Measurements from ENCODE around the gene TTC12.
"Not testable (repeated sequence)": the region's sequence is repeated elsewhere in the genome, so short reads cannot be mapped to it uniquely, and the experiment has no call there.

The TTC12 gene

GRCh38 chr11:113286509-113287497 is 27.6 kb upstream of the TTC12 start:
- no peak for DNase-seq

GRCh38 chr11:113287801-113288200 is 26.6 kb upstream of the TTC12 start:
- no peak for DNase-seq

GRCh38 chr11:113288286-113288863 is 26.0 kb upstream of the TTC12 start:
- DNase-seq, result no peak

- DNase-seq, result peak; percentile 62 to 67
These were observed 24.8 kb upstream of the TTC12 start for GRCh38 chr11:113289431-113290187.

GRCh38 chr11:113293936-113294335 is 20.4 kb upstream of the TTC12 start:
- no peak for DNase-seq

- DNase-seq, result no peak
These were observed 18.4 kb upstream of the TTC12 start for GRCh38 chr11:113295993-113296392.

- DNase-seq, result no peak
These were observed 17.8 kb upstream of the TTC12 start for GRCh38 chr11:113296447-113297205.

GRCh38 chr11:113298496-113298895 is 15.9 kb upstream of the TTC12 start:
- DNase-seq, result not testable (repeated sequence)

- DNase-seq, result no peak
These were observed 9.5 kb upstream of the TTC12 start for GRCh38 chr11:113304916-113305315.

GRCh38 chr11:113305440-113306336 is 8.7 kb upstream of the TTC12 start:
- peak; percentile 68 to 70 for DNase-seq

GRCh38 chr11:113308601-113309000 is 5.8 kb upstream of the TTC12 start:
- no peak for DNase-seq

- DNase-seq, result no peak
These were observed 2.8 kb upstream of the TTC12 start for GRCh38 chr11:113311536-113311935.

GRCh38 chr11:113313601-113314000 is 782 bp upstream of the TTC12 start:
- no peak for DNase-seq

GRCh38 chr11:113314065-113314388 is 356 bp upstream of the TTC12 start:
- DNase-seq, result no peak

- peak in 1 of 2 donors; percentile 1 for DNase-seq
These were observed 1.4 kb downstream of the TTC12 start for GRCh38 chr11:113315811-113316210.

- no peak for DNase-seq
These were observed 1.9 kb downstream of the TTC12 start for GRCh38 chr11:113316256-113316655.

- no peak for DNase-seq
These were observed 3.0 kb downstream of the TTC12 start for GRCh38 chr11:113317339-113317738.

GRCh38 chr11:113319085-113319484 is 4.7 kb downstream of the TTC12 start:
- no peak for DNase-seq

- no peak for DNase-seq
These were observed 7.8 kb downstream of the TTC12 start for GRCh38 chr11:113322158-113322557.

- DNase-seq, result no peak
These were observed 9.9 kb downstream of the TTC12 start for GRCh38 chr11:113324250-113324649.

GRCh38 chr11:113329725-113330124 is 15.3 kb downstream of the TTC12 start:
- no peak for DNase-seq

GRCh38 chr11:113331441-113331840 is 17.1 kb downstream of the TTC12 start:
- no peak for DNase-seq

Data from CD4-positive, alpha-beta T cell treated with Interleukin-4 for 1 hour (primary cell).